Activated CD8-positive, alpha-beta memory T cell treated with anti-CD3 and anti-CD28 coated beads for 48 hours (primary cell): ENCODE measurements around the gene RRAD.
"Not testable (repeated sequence)": the region's sequence is repeated elsewhere in the genome, so short reads cannot be mapped to it uniquely, and the experiment has no call there.

ENCODE experiments used
- DNase-seq, 3 experiments: peaks; one replicate each; pipeline ENCODE4 v3.0.0-alpha.2; 2020; ENCODE audit warnings: low read depth in 2 of 3, low spot score in 2 of 3

Gene RRAD

GRCh38 chr16:66901626-66902025 lies 23.7 kb downstream of the RRAD start:
- DNase-seq: no peak

- DNase-seq: no peak
Measured at GRCh38 chr16:66900721-66901441, 24.5 kb downstream of the RRAD start.

GRCh38 chr16:66899945-66900710 lies 25.2 kb downstream of the RRAD start:
- DNase-seq: no peak

GRCh38 chr16:66899310-66899944 lies 25.9 kb downstream of the RRAD start:
- no peak for DNase-seq

GRCh38 chr16:66898933-66899309 lies 26.4 kb downstream of the RRAD start:
- DNase-seq: no peak

GRCh38 chr16:66898207-66898606 lies 27.1 kb downstream of the RRAD start:
- DNase-seq: no peak

- DNase-seq: not testable (repeated sequence)
Measured at GRCh38 chr16:66896682-66897081, 28.7 kb downstream of the RRAD start.

- DNase-seq: no peak
Measured at GRCh38 chr16:66895999-66896398, 29.3 kb downstream of the RRAD start.

- DNase-seq: no peak
Measured at GRCh38 chr16:66895689-66895979, 29.7 kb downstream of the RRAD start.

GRCh38 chr16:66894948-66895688 lies 30.2 kb downstream of the RRAD start:
- DNase-seq: no peak

- no peak for DNase-seq
Measured at GRCh38 chr16:66894055-66894454, 31.3 kb downstream of the RRAD start.

GRCh38 chr16:66891797-66892196 lies 33.5 kb downstream of the RRAD start:
- DNase-seq: no peak

- no peak for DNase-seq
Measured at GRCh38 chr16:66891360-66891759, 34.0 kb downstream of the RRAD start.

GRCh38 chr16:66890799-66891198 lies 34.5 kb downstream of the RRAD start:
- DNase-seq: no peak

GRCh38 chr16:66889622-66890021 lies 35.7 kb downstream of the RRAD start:
- no peak for DNase-seq

- DNase-seq: no peak
Measured at GRCh38 chr16:66888647-66889615, 36.4 kb downstream of the RRAD start.

GRCh38 chr16:66886914-66887313 lies 38.4 kb downstream of the RRAD start:
- DNase-seq: no peak

- no peak for DNase-seq
Measured at GRCh38 chr16:66886321-66886720, 39.0 kb downstream of the RRAD start.

- DNase-seq: no peak
Measured at GRCh38 chr16:66885491-66885890, 39.8 kb downstream of the RRAD start.

- no peak for DNase-seq
Measured at GRCh38 chr16:66882702-66883101, 42.6 kb downstream of the RRAD start.
